Measurements from ENCODE around the gene B4GALT5.

GRCh38 chr20:49747707-49748524 lies 34.2 kb upstream of the B4GALT5 start:
- TF ChIP-seq POLR2AphosphoS5 (IDR thresholded peaks at IDR 0.05; ENCODE audit: low read depth, low read length) (no peak), TAF1 (IDR thresholded peaks at IDR 0.05; ENCODE audit: borderline replicate concordance, insufficient read depth, low read length) (no peak), SIN3A (IDR thresholded peaks at IDR 0.05; ENCODE audit: borderline replicate concordance, insufficient read depth, low read length) (no peak; the same call in 1 of the 2 replicates), FOXP2 (optimal IDR thresholded peaks at IDR 0.05; ENCODE audit: borderline replicate concordance, extremely low read depth, extremely low read length, insufficient read depth) (peak; percentile 80)
- TF ChIP-seq, protein P1, sequence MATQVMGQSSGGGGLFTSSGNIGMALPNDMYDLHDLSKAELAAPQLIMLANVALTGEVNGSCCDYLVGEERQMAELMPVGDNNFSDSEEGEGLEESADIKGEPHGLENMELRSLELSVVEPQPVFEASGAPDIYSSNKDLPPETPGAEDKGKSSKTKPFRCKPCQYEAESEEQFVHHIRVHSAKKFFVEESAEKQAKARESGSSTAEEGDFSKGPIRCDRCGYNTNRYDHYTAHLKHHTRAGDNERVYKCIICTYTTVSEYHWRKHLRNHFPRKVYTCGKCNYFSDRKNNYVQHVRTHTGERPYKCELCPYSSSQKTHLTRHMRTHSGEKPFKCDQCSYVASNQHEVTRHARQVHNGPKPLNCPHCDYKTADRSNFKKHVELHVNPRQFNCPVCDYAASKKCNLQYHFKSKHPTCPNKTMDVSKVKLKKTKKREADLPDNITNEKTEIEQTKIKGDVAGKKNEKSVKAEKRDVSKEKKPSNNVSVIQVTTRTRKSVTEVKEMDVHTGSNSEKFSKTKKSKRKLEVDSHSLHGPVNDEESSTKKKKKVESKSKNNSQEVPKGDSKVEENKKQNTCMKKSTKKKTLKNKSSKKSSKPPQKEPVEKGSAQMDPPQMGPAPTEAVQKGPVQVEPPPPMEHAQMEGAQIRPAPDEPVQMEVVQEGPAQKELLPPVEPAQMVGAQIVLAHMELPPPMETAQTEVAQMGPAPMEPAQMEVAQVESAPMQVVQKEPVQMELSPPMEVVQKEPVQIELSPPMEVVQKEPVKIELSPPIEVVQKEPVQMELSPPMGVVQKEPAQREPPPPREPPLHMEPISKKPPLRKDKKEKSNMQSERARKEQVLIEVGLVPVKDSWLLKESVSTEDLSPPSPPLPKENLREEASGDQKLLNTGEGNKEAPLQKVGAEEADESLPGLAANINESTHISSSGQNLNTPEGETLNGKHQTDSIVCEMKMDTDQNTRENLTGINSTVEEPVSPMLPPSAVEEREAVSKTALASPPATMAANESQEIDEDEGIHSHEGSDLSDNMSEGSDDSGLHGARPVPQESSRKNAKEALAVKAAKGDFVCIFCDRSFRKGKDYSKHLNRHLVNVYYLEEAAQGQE (IDR thresholded peaks at IDR 0.05; ENCODE audit: insufficient read depth in 1 of 2, low read depth in 2 of 2, low read length in 2 of 2): no peak; a peak in 1 of 4 replicates

Measured in PFSK-1 (cell line).